HFFc6 (cell line): ENCODE measurements around the gene ENTPD6. TPM values are rescaled to one million over a fixed set of nuclear protein-coding genes. Genes with fewer than 3 reads are reported as not detected.
A peak's percentile ranks its signal among the peaks of the same experiment; 100 is the strongest.

Experiments used
- DNase-seq: peaks from one replicate; pipeline ENCODE4 v3.0.0-alpha.2; 2018
- H3K27ac Mint-ChIP-seq: 2 replicates; pipeline ENCODE4 v1.8.0; 2020; ENCODE audit warnings: mild to moderate bottlenecking, mixed read lengths
- H3K27me3 Mint-ChIP-seq: 2 replicates; pipeline ENCODE4 v1.8.0; 2021; ENCODE audit warnings: mild to moderate bottlenecking, moderate library complexity, mixed read lengths; ENCODE audit not compliant: insufficient read depth
- H3K36me3 Mint-ChIP-seq: 2 replicates; pipeline ENCODE4 v1.8.0; 2021; ENCODE audit warnings: low read depth, mixed read lengths
- H3K4me1 Mint-ChIP-seq: 2 replicates; pipeline ENCODE4 v1.8.0; 2020; ENCODE audit warnings: low read depth, mixed read lengths
- H3K4me3 Mint-ChIP-seq: 2 replicates; pipeline ENCODE4 v1.8.0; 2020; ENCODE audit warnings: mild to moderate bottlenecking, moderate library complexity, mixed read lengths
- H3K9me3 Mint-ChIP-seq: 2 replicates; pipeline ENCODE4 v1.8.0; 2020; ENCODE audit warnings: mild to moderate bottlenecking, mixed read lengths
- CTCF ChIP-seq: fragments of 200-600 bp; sonication (generic); IDR thresholded peaks from 2 replicates; pipeline ENCODE4 v1.5.0; 2021; ENCODE audit warnings: antibody characterized with exemption, mild to moderate bottlenecking
- total RNA-seq, 6 experiments: library from RNA; stranded (reverse); fragmentation: NEBNext Ultra II Directional; extraction: Animal tissue kit (Norgen Biotek cat#: 25700); gene quantifications; 2 replicates in 1 of 6; 3 replicates in 5 of 6; pipeline ENCODE4 v1.2.3, GENCODE V29; 2021

Gene ENTPD6
- total RNA-seq, 6 experiments from 2014 or later: 46.2 to 53.2 (median 51.6) TPM

- TF ChIP-seq CTCF: no peak
- Mint-ChIP-seq H3K27ac (no peak overlapping the region), H3K36me3 (no peaks in the 10 kb centered on the region; the same call in 1 of the 2 replicates), H3K27me3 (peaks cover 51% of the 10 kb centered on the region), H3K4me1 (peaks cover 10% of the 10 kb centered on the region), H3K9me3 (no peaks in the 10 kb centered on the region), H3K4me3 (no peak overlapping the region)
- DNase-seq: no peak
Observed at GRCh38 chr20:25191051-25191450, 4.5 kb upstream of the ENTPD6 start.

GRCh38 chr20:25191689-25192088, 3.8 kb upstream of the ENTPD6 start:
- no peak for DNase-seq
- Mint-ChIP-seq H3K4me1 (peaks cover 16% of the 10 kb centered on the region), H3K9me3 (no peaks in the 10 kb centered on the region), H3K36me3 (no peaks in the 10 kb centered on the region; the same call in 1 of the 2 replicates), H3K27ac (no peak overlapping the region), H3K4me3 (no peak overlapping the region), H3K27me3 (peaks cover 46% of the 10 kb centered on the region)
- TF ChIP-seq CTCF: no peak

GRCh38 chr20:25193843-25194242, 1.7 kb upstream of the ENTPD6 start:
- Mint-ChIP-seq H3K36me3 (no peaks in the 10 kb centered on the region; the same call in 1 of the 2 replicates), H3K27me3 (peaks cover 28% of the 10 kb centered on the region), H3K9me3 (no peaks in the 10 kb centered on the region), H3K4me3 (no peak overlapping the region), H3K27ac (no peak overlapping the region), H3K4me1 (peaks cover 30% of the 10 kb centered on the region)
- TF ChIP-seq CTCF: no peak
- no peak for DNase-seq

GRCh38 chr20:25194333-25194972, 1.1 kb upstream of the ENTPD6 start:
- no peaks in the 10 kb centered on the region for H3K9me3 Mint-ChIP-seq
- no peak overlapping the region for H3K27ac Mint-ChIP-seq
- H3K4me1 Mint-ChIP-seq: peaks cover 36% of the 10 kb centered on the region
- DNase-seq: no peak
- H3K36me3 Mint-ChIP-seq: no peaks in the 10 kb centered on the region; the same call in 1 of the 2 replicates
- H3K27me3 Mint-ChIP-seq: peaks cover 28% of the 10 kb centered on the region
- no peak for TF ChIP-seq CTCF
- H3K4me3 Mint-ChIP-seq: peak overlapping the region; percentile 97; the same call in 1 of the 2 replicates

- Mint-ChIP-seq H3K9me3 (no peaks in the 10 kb centered on the region), H3K4me1 (peaks cover 44% of the 10 kb centered on the region), H3K36me3 (no peaks in the 10 kb centered on the region; the same call in 1 of the 2 replicates), H3K27ac (peak overlapping the region; percentile 84), H3K4me3 (peak overlapping the region; percentile 97), H3K27me3 (peaks cover 14% of the 10 kb centered on the region)
- no peak for TF ChIP-seq CTCF
- peak; percentile 6 for DNase-seq
Observed at GRCh38 chr20:25195962-25196785, 662 bp downstream of the ENTPD6 start.
